ENCODE results near the gene SLC30A5. TPM values are rescaled to one million over a fixed set of nuclear protein-coding genes. Genes with fewer than 3 reads are reported as not detected.

The SLC30A5 gene
- 49.3 and 59.9 TPM in 2 replicates for total RNA-seq

DNA sequence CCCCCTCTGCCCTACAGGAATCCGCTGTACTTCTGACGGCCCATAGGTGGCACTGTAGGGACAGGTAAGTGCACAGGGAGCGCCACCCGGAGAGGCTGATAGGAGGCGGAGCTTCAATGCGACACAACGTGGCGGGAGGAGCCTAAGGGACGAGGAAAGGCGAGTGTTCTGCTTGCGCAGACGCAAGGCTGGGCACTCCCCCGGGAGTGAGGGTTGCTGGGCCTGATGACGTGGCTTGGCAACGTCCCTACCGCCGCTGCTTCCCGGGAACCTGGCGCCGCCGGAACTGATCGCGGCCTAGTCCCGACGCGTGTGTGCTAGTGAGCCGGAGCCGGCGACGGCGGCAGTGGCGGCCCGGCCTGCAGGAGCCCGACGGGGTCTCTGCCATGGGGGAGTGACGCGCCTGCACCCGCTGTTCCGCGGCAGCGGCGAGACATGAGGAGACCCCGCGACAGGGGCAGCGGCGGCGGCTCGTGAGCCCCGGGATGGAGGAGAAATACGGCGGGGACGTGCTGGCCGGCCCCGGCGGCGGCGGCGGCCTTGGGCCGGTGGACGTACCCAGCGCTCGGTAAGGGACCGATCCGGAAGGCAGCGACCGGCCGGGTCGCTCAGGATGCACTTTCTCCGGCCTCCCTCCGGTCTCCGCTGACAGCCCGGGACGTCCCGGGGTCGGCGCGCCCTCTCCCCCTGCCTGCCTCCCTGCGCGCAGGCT lies at the start of gene SLC30A5:
Gene SLC30A5, plus strand, starts transcription at position 244 of the 712 bp plus-strand sequence. Its CDS starts 242 bp downstream, at position 486.

DNA sequence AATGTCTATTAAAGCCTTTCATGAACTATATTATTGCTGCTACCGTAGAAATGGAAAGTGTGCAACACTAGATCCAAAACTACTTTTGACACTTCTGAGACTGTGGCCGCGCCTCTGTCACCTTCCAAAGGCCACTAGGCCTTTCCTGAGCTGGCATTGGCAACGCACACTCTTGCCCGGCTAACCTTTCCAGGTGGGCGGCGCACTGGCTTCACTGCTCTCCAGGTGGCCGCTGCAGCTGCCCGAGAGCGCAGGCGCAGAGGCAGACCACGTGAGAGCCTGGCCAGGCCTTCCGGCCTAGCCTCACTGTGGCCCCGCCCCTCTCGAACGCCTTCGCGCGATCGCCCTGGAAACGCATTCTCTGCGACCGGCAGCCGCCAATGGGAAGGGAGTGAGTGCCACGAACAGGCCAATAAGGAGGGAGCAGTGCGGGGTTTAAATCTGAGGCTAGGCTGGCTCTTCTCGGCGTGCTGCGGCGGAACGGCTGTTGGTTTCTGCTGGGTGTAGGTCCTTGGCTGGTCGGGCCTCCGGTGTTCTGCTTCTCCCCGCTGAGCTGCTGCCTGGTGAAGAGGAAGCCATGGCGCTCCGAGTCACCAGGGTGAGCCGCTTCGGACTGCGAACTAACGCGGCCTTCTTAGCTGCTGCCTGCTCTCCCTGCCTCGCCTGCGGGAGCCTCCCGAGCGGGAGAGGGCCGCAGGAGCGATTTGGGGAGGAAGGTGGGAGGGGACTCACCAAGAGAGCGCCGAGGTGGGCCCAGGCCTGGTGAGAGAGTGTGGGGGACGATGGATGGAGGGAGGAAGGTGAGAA lies 73.1 kb downstream of the SLC30A5 start, which contains the start of gene CCNB1:
Gene CCNB1, plus strand, starts transcription at position 465 of the 807 bp plus-strand sequence. Its CDS starts 113 bp downstream, at position 578.

Other genes with a start within 250 kb of the SLC30A5 start
- 59.7 and 119 TPM in 2 replicates for gene CCNB1, start 73.1 kb downstream of the SLC30A5 start, total RNA-seq
- 19.5 and 32.6 TPM in 2 replicates for gene CENPH, start 95.6 kb downstream of the SLC30A5 start, total RNA-seq
- 33.6 and 45.8 TPM in 2 replicates for gene CDK7, start 140.9 kb downstream of the SLC30A5 start, total RNA-seq
- gene CCDC125, start 238.8 kb downstream of the SLC30A5 start, total RNA-seq: 2.6 and 5.4 TPM in 2 replicates